Kidney (tissue), 14 donors: ENCODE results near the gene ATP2B3. TPM values are rescaled to one million over a fixed set of nuclear protein-coding genes. Genes with fewer than 3 reads are reported as not detected.

Source experiments
- DNase-seq, 5 donors: peaks; one replicate each; pipeline ENCODE4 v3.0.0-alpha.2; 2013 to 2020
- FAIRE-seq: peaks from 2 replicates; lab custom pipeline; 2012; peaks lifted over from hg19 to GRCh38; lab: Jason Lieb, UNC
- H3K27ac ChIP-seq, 2 donors: one replicate each; pipeline ENCODE4 v1.7.0; 2013; ENCODE audit warnings: low read depth in 2 of 2, low read length in 2 of 2, inconsistent platforms in 1 of 2
- H3K27me3 ChIP-seq: one replicate; pipeline ENCODE4 v1.7.1; 2013; ENCODE audit warnings: low read length, inconsistent platforms; ENCODE audit not compliant: control insufficient read depth, insufficient read depth
- H3K36me3 ChIP-seq, 3 donors: one replicate each; pipeline versions ENCODE4 v1.7.0 to v1.7.1; 2013; ENCODE audit warnings: low read length in 3 of 3, control low read depth in 1 of 3, inconsistent platforms in 1 of 3; ENCODE audit not compliant: insufficient read depth in 3 of 3, control insufficient read depth in 2 of 3
- H3K4me1 ChIP-seq, 3 donors: one replicate each; pipeline versions ENCODE4 v1.7.0 to v1.7.1; 2013; ENCODE audit warnings: low read length in 3 of 3, inconsistent platforms in 1 of 3, low read depth in 1 of 3; ENCODE audit not compliant: control insufficient read depth in 2 of 3, insufficient read depth in 2 of 3
- H3K4me3 ChIP-seq, 3 donors: one replicate each; pipeline versions ENCODE4 v1.7.0 to v1.8.1; 2013; ENCODE audit warnings: low read length in 3 of 3, control low read depth in 1 of 3, inconsistent platforms in 1 of 3
- H3K9ac ChIP-seq, 3 donors: one replicate each; pipeline versions ENCODE4 v1.7.0 to v1.7.1; 2013; ENCODE audit warnings: low read length in 3 of 3, control low read depth in 1 of 3, inconsistent platforms in 1 of 3
- H3K9me3 ChIP-seq, 3 donors: one replicate each; pipeline versions ENCODE4 v1.7.0 to v1.7.1; 2013; ENCODE audit warnings: low read length in 3 of 3, control low read depth in 1 of 3, inconsistent platforms in 1 of 3; ENCODE audit not compliant: control insufficient read depth in 2 of 3, insufficient read depth in 1 of 3
- intact Hi-C: fragments of 100-400 bp; cut with DNase I; formaldehyde crosslinking; loops from one replicate; pipeline ENCODE4 v1.11.1; 2022
- polyA plus RNA-seq: library from polyadenylated mRNA; stranded (reverse); fragments of 350-450 nt; fragmentation: Illumina TruSeq; extraction: RNeasy Lipid Tissue Mini Kit (QIAGEN cat#74804); gene quantifications from one replicate; pipeline ENCODE4 v1.2.3, GENCODE V29; 2014; ENCODE audit warnings: low read depth, low replicate concordance; ENCODE audit not compliant: insufficient read depth
- total RNA-seq: library from RNA; stranded (reverse); fragmentation: NEBNext Ultra II Directional; extraction: Animal tissue kit (Norgen Biotek cat#: 25700); gene quantifications from one replicate; pipeline ENCODE4 v1.2.1, GENCODE V29; 2021
- TF ChIP-seq, protein P1 (sequence below): IDR thresholded peaks from 3 replicates; pipeline ENCODE4 v1.5.1; 2012; ENCODE audit warnings: mild to moderate bottlenecking, moderate library complexity, borderline replicate concordance; ENCODE audit not compliant: insufficient read depth; ENCODE audit errors: extremely low read depth
- donor health status: control.
- donor health status: control.
- donor health status: control.
- donor health status: control.
- donor health status: control.
- donor health status: DM: yes; HTN: yes; CAD: no.
- donor health status: Normal renal cell carcinoma (clear cell type).

The ATP2B3 gene
- total and polyA plus RNA-seq, 2 donors from 2014 or later: 0.37 TPM; not detected in 1

DNA sequence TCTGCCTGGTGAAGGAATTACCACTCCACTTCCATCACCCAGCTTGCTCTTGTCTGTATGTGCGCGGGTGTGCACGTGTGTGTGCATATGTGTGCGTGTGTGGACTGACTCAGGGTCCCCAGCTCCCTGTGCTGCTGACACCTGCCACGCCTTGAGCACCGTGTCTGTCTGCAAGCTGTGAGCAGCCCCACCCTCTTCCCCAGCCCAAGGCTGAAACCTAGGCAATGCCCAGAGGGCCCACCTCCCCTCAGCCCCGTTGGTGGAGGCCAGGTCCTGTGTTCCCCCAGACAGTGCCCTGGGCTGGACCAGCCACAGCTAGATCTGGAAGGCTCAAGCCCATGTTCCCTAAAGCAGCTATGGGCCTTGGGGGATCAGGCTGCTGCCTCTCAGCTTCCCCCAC lies 83.5 kb downstream of the ATP2B3 start:
- Histone ChIP-seq H3K9me3 (no peaks in the 10 kb centered on the region), H3K27ac (no peak overlapping the region), H3K27me3 (no peaks in the 10 kb centered on the region), H3K4me3 (no peak overlapping the region), H3K4me1 (peaks cover 0 to 12% (median 0%) of the 10 kb centered on the region in 3 donors), H3K36me3 (no peaks in the 10 kb centered on the region), H3K9ac (no peak overlapping the region)
- intact Hi-C loops: no loop called here
- TF ChIP-seq, protein P1, sequence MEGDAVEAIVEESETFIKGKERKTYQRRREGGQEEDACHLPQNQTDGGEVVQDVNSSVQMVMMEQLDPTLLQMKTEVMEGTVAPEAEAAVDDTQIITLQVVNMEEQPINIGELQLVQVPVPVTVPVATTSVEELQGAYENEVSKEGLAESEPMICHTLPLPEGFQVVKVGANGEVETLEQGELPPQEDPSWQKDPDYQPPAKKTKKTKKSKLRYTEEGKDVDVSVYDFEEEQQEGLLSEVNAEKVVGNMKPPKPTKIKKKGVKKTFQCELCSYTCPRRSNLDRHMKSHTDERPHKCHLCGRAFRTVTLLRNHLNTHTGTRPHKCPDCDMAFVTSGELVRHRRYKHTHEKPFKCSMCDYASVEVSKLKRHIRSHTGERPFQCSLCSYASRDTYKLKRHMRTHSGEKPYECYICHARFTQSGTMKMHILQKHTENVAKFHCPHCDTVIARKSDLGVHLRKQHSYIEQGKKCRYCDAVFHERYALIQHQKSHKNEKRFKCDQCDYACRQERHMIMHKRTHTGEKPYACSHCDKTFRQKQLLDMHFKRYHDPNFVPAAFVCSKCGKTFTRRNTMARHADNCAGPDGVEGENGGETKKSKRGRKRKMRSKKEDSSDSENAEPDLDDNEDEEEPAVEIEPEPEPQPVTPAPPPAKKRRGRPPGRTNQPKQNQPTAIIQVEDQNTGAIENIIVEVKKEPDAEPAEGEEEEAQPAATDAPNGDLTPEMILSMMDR: no peak
- DNase-seq (peak in 1 of 5 donors; percentile 68), FAIRE-seq (no peak)

DNA sequence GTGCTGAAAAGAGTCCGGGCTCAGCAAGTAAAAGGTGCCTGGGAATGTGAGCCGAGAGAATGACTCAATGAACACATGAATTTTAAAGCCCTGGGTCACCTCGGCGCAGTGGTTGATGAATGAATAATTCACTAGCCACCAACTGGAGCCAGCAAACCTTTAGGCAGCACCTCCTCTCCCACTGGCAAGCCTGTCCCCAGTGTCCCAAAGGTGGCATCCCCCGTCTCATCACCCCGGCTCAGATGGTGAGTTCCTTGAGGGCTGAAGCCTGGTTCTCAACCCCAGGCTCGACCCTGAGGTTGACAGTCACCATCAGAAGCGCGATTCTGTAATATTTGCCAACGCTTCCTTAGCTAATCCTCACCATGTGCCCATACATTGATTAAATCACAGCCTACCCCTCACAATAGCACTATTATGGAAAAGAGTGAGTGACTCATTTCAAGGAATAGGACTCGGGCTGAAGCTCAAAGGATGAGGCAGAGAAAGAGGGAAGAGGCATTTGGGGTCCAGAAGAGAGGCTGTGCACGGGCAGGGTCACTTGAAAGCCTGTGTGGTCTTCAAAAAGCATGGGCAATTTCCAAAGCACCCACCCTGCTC lies 84.2 kb downstream of the ATP2B3 start:
- no peak for DNase-seq
- H3K27me3 ChIP-seq: no peaks in the 10 kb centered on the region
- no peak overlapping the region for H3K4me3 ChIP-seq
- no peaks in the 10 kb centered on the region for H3K36me3 ChIP-seq
- no peaks in the 10 kb centered on the region for H3K9me3 ChIP-seq
- no peak for FAIRE-seq
- peaks cover 0 to 12% (median 0%) of the 10 kb centered on the region in 3 donors for H3K4me1 ChIP-seq
- intact Hi-C loops: no loop called here
- no peak overlapping the region for H3K9ac ChIP-seq
- H3K27ac ChIP-seq: no peak overlapping the region
- TF ChIP-seq, protein P1: no peak

- Histone ChIP-seq H3K4me3 (no peak overlapping the region), H3K4me1 (peaks cover 0 to 12% (median 0%) of the 10 kb centered on the region in 3 donors), H3K27ac (no peak overlapping the region), H3K9me3 (no peaks in the 10 kb centered on the region), H3K27me3 (no peaks in the 10 kb centered on the region), H3K9ac (no peak overlapping the region), H3K36me3 (no peaks in the 10 kb centered on the region)
- intact Hi-C loops: no loop called here
- DNase-seq (no peak), FAIRE-seq (no peak)
- TF ChIP-seq, protein P1: no peak
Observed at GRCh38 chrX:153602601-153603000, 85.2 kb downstream of the ATP2B3 start.
